ENCODE results near the gene FILIP1. TPM values are rescaled to one million over a fixed set of nuclear protein-coding genes. Genes with fewer than 3 reads are reported as not detected.

FILIP1 gene
- total RNA-seq, 1 donor from 2014 or later: not detected

DNA sequence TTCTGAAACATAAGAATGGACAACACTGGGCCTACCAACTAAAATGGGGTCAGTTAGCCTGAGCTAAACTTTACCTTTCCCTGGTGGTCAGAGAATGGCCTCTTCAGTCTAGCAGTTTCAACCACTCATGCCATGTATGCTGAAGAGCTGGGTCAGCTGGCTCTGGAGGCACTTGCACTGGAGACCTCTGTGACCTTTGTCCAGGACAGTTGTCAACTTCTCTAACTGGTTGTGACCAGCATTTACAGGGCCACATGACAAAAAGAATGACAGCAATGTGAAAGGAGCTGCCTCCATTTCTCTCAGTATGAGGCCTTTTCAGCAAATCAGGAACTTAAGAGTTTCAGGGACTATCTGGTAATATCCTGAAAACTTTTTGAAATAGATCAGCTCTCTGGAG is 149.1 kb downstream of the FILIP1 start:
- intact Hi-C loops (cut with micrococcal nuclease): no loop called here
- Mint-ChIP-seq H3K4me1 (ENCODE audit: low read depth) (no peaks in the 10 kb centered on the region), H3K4me3 (no peak overlapping the region), H3K27me3 (ENCODE audit: insufficient read depth) (peaks cover 17% of the 10 kb centered on the region), H3K9me3 (no peaks in the 10 kb centered on the region), H3K36me3 (ENCODE audit: low read depth) (no peaks in the 10 kb centered on the region), H3K27ac (no peak overlapping the region)
- no peak for DNase-seq (ENCODE audit: low spot score)

DNA sequence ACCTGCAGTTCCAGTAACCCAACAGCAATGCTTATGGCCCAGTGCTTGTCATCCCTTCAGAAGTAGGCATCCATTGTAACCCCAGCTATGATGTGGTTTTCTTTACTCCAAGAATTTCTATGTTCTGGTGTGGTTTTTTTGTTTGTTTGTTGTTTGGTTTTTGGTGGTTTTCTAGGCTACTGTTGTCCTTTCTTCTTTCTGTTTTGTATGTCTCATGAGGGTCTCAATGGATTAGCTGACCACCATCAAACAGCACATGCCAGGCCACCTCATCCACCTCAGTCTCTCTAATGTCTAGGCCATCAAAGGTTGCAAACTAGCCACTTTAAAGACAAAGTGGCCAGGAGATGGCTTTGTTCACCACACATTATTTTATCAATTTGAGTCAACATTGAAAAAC is 149.6 kb downstream of the FILIP1 start:
- no peak for DNase-seq (ENCODE audit: low spot score)
- intact Hi-C loops (cut with micrococcal nuclease): no loop called here
- Mint-ChIP-seq H3K4me3 (no peak overlapping the region), H3K9me3 (no peaks in the 10 kb centered on the region), H3K4me1 (ENCODE audit: low read depth) (no peaks in the 10 kb centered on the region), H3K27ac (no peak overlapping the region), H3K27me3 (ENCODE audit: insufficient read depth) (peaks cover 17% of the 10 kb centered on the region), H3K36me3 (ENCODE audit: low read depth) (no peaks in the 10 kb centered on the region)

DNA sequence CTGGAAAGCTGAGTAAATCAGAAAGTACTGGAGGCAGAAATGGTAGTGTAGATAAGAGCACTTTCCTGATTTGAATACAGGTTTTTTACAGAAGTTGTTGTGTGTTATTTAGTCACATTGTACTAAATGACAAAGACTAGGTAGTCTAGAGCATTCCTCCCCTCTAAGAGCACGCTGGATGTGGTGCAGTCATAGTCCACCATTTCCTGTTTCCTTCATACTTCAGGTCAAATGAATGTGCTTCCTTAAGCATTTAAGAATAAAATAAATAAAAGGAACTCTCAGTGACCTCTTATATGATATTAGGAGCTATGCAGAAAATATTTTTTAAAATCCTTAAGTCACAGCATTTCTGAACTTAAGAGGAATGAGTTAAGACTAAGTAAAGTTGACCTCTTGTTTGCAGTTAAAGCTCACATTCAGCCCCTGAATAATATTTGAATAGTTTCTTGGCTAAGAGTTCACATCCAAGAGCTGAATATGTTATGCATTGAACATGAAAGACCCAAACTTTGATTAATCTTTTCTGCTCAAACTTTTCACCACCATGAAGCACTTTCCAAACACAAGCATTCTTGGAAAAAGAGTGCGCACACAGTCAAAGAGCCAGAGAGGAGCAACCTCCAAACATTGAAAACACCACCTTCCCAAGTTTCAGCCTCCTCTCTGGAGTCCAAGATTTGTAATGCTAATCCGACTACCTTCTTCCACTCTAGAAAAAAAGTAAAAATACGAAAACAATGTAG is 155.6 kb downstream of the FILIP1 start:
- H3K4me3 Mint-ChIP-seq: no peak overlapping the region

DNA sequence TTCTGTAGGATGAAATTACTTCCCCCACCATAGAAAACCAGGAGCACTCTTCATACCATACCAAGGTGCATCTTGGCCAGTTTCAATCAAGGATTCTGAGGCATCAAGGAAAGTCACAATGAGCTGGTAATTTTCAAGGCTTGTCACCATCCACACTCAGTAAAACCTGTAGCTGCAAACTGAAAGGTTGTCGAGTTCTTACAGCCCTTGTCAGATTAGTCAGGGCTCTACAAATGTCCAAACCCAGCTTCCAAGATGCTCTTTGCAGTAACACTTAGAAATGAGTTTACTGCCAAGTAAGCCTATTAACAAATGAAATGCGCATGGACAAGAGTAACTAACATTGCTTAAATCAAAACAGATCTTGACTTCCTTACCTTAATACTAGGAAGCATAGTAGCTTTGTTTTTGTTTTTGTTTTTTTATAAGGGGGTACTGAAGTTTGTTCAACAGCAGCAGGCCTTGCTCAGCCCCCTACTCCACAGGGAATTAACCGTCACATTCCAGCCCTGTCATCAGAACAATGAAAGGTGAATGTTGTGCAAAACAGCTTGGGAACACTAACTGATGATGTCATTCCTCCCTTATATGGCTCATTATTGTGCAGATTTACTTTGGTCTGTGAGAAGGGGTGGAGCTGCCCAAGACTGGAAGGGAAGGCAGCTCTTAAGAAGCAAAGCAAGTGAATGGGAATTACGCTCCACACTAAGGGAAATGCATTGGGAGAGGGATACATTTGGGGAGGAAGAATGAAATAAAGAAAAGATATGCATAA is 159.1 kb downstream of the FILIP1 start:
- H3K27me3 Mint-ChIP-seq (ENCODE audit: insufficient read depth): peaks cover 25% of the 10 kb centered on the region
- no peaks in the 10 kb centered on the region for H3K36me3 Mint-ChIP-seq (ENCODE audit: low read depth)
- no peak for DNase-seq (ENCODE audit: low spot score)
- no peak overlapping the region for H3K4me3 Mint-ChIP-seq
- H3K9me3 Mint-ChIP-seq: no peaks in the 10 kb centered on the region
- no peaks in the 10 kb centered on the region for H3K4me1 Mint-ChIP-seq (ENCODE audit: low read depth)
- H3K27ac Mint-ChIP-seq: no peak overlapping the region
- intact Hi-C loops (cut with micrococcal nuclease): no loop called here

More for the DNA sequence above, 155.6 kb downstream of the FILIP1 start:
- Mint-ChIP-seq H3K27ac (no peak overlapping the region), H3K36me3 (ENCODE audit: low read depth) (no peaks in the 10 kb centered on the region), H3K27me3 (ENCODE audit: insufficient read depth) (peaks cover 27% of the 10 kb centered on the region), H3K9me3 (no peaks in the 10 kb centered on the region), H3K4me1 (ENCODE audit: low read depth) (no peaks in the 10 kb centered on the region)
- intact Hi-C loops (cut with micrococcal nuclease): no loop called here
- no peak for DNase-seq (ENCODE audit: low spot score)

DNA sequence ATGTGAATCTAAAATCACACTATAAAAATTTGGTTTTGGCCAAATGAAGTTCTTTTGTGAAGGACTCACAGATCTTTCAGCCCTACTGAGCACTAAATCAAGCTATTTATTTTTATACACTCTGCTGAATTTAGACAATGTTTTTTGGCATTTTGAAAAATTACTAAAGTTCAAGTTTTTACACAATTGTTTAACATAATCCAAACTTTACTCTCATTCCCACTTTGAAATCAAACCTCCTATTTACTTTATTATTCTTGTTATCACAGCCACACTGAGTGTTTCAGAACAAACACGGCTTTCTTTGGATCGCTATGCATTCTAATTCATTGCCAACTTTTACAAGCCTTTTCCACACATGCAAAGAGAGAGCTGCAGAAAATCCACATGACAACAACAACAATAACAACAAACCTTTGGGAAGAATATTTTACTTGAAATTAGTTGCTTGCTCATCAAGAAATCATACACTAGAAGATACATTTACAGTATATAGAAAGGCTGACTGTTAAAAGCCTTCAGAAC is 159.9 kb downstream of the FILIP1 start:
- H3K4me3 Mint-ChIP-seq: no peak overlapping the region
- peaks cover 22% of the 10 kb centered on the region for H3K27me3 Mint-ChIP-seq (ENCODE audit: insufficient read depth)
- intact Hi-C loops (cut with micrococcal nuclease): no loop called here
- no peaks in the 10 kb centered on the region for H3K9me3 Mint-ChIP-seq
- no peaks in the 10 kb centered on the region for H3K4me1 Mint-ChIP-seq (ENCODE audit: low read depth)
- DNase-seq (ENCODE audit: low spot score): no peak
- no peaks in the 10 kb centered on the region for H3K36me3 Mint-ChIP-seq (ENCODE audit: low read depth)
- H3K27ac Mint-ChIP-seq: no peak overlapping the region

DNA sequence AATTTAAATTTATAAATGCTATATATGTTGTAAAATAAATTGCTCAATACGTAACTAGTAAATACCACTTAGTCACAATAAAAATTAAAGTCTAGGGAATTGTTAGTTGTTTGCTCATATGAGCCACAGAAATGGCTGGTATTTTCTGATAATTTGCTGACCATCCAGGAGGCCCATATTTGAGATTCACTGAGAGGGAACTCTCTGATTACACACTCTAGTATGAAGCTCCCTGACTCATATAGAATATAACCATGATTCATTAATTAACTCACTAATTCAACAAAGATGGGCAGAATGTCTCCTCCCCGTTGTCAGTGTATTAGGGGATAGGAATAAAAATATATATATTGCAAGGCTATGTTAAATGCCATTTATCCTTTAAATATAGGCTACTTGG is 162.4 kb downstream of the FILIP1 start:
- no peaks in the 10 kb centered on the region for H3K9me3 Mint-ChIP-seq
- H3K27ac Mint-ChIP-seq: no peak overlapping the region
- intact Hi-C loops (cut with micrococcal nuclease): no loop called here
- no peak for DNase-seq (ENCODE audit: low spot score)
- H3K36me3 Mint-ChIP-seq (ENCODE audit: low read depth): no peaks in the 10 kb centered on the region
- H3K4me1 Mint-ChIP-seq (ENCODE audit: low read depth): no peaks in the 10 kb centered on the region
- peaks cover 16% of the 10 kb centered on the region for H3K27me3 Mint-ChIP-seq (ENCODE audit: insufficient read depth)
- no peak overlapping the region for H3K4me3 Mint-ChIP-seq

DNA sequence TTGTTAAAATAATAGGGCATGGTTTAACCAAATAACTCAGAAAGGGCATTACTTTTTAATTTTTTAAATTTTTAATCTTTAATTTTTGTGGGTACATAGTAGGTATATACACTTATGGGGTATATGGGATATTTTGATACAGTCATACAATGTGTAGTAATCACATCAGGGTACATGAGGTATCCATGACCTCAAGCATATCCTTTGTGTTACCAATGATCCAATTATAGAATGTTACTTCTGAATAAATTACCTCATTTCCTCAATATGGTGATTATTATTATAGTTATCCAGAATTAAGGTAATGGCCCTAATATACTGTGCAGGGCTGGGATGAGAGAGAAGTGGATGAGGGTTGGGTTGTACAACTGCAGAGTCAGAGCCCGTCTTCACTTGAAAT is 163.9 kb downstream of the FILIP1 start:
- peaks cover 12% of the 10 kb centered on the region for H3K27me3 Mint-ChIP-seq (ENCODE audit: insufficient read depth)
- H3K4me3 Mint-ChIP-seq: no peak overlapping the region
- intact Hi-C loops (cut with micrococcal nuclease): no loop called here
- no peaks in the 10 kb centered on the region for H3K9me3 Mint-ChIP-seq
- no peak overlapping the region for H3K27ac Mint-ChIP-seq
- H3K4me1 Mint-ChIP-seq (ENCODE audit: low read depth): no peaks in the 10 kb centered on the region
- DNase-seq (ENCODE audit: low spot score): no peak
- no peaks in the 10 kb centered on the region for H3K36me3 Mint-ChIP-seq (ENCODE audit: low read depth)

DNA sequence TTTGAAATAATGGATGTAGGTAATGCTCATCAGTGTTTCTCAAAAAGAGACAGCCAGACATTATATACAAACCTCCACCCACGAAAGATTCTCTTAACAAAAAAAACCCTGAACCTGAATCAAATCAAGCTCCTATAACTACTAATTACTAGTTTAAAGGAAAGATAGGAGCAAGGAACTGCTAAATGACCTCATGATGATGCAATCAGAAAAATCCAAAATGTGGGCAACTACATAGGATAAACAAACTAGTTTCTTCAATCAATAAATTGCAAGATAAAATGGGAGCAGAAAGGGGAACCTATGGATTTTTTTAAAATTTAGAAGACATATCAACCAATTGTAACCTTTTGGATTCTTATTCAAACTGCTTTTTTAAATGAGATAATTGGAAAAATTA is 165.8 kb downstream of the FILIP1 start:
- Mint-ChIP-seq H3K4me1 (ENCODE audit: low read depth) (no peaks in the 10 kb centered on the region), H3K9me3 (no peaks in the 10 kb centered on the region), H3K27me3 (ENCODE audit: insufficient read depth) (peaks cover 9% of the 10 kb centered on the region), H3K4me3 (no peak overlapping the region), H3K27ac (no peak overlapping the region), H3K36me3 (ENCODE audit: low read depth) (no peaks in the 10 kb centered on the region)
- intact Hi-C loops (cut with micrococcal nuclease): no loop called here
- no peak for DNase-seq (ENCODE audit: low spot score)

DNA sequence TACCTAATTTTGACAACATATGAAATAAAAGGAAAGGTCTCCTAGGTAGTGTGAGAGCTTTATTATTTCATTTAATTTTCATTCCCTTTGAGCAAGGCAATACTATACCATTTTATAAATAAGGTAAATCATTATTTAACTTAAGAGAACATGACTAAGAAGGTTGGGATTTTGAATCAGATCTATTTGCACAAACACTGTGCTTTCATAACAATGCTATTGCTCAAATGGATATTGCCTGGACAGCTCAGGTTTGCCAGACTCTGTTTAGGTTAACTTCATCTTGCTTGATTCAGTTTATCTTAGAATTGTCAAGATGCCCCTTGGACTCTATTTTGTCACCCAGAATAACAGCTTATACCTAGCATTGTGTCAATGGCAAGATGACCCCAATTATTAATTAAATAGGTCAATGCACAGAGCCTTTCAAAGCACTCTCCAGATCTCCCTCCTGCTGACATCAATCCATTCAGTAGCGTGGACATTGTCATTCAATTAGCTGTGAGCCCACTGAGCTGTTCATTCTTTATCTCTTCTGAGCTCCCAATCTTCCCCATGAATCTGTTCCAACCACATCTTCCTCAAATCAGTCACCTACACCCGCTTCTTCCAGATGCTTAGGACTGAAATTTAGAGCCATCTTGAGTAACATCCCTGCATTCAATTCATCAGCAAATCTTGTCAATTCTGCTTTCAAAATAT is 166.9 kb downstream of the FILIP1 start:
- Mint-ChIP-seq H3K27me3 (ENCODE audit: insufficient read depth) (peaks cover 9% of the 10 kb centered on the region), H3K27ac (no peak overlapping the region), H3K4me3 (no peak overlapping the region), H3K4me1 (ENCODE audit: low read depth) (no peaks in the 10 kb centered on the region), H3K36me3 (ENCODE audit: low read depth) (no peaks in the 10 kb centered on the region), H3K9me3 (no peaks in the 10 kb centered on the region)
- intact Hi-C loops (cut with micrococcal nuclease): no loop called here
- no peak for DNase-seq (ENCODE audit: low spot score)

DNA sequence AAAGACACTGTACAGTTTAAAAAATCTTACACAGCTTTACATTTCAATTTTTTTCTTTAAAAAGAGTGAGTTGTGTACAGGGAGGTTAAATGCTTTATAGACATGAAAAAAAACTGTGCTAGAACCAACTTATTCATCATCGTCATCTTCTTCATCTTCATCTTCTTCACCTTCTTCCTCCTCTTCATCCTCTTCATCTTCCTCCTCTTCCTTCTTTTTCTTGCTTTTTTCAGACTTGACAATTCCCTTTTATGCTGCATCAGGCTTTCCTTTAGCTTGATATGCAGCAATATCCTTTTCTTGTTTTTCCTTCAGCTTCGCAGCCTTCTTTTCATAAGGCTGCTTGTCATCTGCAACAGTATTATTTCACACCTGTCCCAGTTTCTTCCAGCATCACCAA is 174.7 kb downstream of the FILIP1 start:
- Mint-ChIP-seq H3K4me1 (ENCODE audit: low read depth) (no peaks in the 10 kb centered on the region), H3K9me3 (no peaks in the 10 kb centered on the region), H3K27me3 (ENCODE audit: insufficient read depth) (peaks cover 8% of the 10 kb centered on the region), H3K27ac (no peak overlapping the region), H3K4me3 (no peak overlapping the region), H3K36me3 (ENCODE audit: low read depth) (no peaks in the 10 kb centered on the region)
- intact Hi-C loops (cut with micrococcal nuclease): no loop called here
- DNase-seq (ENCODE audit: low spot score): no peak

DNA sequence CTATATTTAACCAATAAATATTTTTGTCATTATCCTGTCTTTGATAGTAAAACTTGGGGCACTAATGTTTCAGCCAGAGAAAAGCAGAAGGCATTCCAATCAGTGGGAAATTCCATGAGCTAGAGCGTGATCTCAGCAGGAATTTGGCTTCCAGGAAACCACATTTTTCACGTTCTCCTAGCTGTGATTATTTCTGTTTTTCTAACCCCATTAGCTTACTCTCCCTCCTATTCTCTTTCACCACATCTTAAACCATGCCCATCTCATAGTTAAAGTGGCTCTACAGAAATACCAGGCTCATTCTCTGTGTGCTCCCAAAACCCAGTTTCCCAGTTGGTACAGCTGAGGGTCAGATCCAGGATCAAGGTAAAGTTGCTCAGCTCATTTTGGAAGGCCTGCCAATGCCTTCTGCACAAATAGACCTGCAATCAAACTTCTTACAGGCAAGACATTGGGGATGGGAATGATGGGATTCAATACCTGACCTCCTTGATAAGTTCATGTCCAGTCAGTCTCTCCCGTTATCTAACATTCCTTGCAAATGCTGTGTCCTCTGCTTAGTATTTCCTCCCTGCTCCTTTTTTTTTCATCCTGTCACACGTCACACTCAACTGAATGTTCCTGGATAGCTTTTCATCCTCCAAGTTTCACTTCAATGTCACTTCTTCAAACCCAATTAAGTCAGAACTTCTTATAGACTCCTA is 175.9 kb downstream of the FILIP1 start:
- Mint-ChIP-seq H3K27me3 (ENCODE audit: insufficient read depth) (peaks cover 16% of the 10 kb centered on the region), H3K9me3 (no peaks in the 10 kb centered on the region), H3K27ac (no peak overlapping the region), H3K4me3 (no peak overlapping the region), H3K4me1 (ENCODE audit: low read depth) (no peaks in the 10 kb centered on the region), H3K36me3 (ENCODE audit: low read depth) (no peaks in the 10 kb centered on the region)
- no peak for DNase-seq (ENCODE audit: low spot score)
- intact Hi-C loops (cut with micrococcal nuclease): no loop called here

DNA sequence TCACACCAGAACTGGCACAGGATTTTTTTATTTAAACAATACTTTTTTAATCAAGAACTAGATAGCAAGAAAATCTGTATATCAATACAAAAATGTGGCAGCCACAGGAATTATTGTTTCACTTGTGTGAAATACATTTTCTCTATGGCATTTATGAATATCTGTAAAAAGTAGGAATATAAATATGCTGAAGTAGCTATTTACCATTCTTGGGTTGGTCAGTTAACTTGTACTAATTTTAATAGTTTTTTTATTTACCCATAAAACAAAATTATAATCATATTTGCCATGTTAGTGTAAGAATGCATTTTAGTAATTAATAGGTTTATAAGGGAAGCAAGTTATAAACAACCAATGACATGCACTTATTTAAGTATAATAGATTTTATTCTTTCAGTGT is 177.6 kb downstream of the FILIP1 start:
- Mint-ChIP-seq H3K4me3 (no peak overlapping the region), H3K27me3 (ENCODE audit: insufficient read depth) (peaks cover 20% of the 10 kb centered on the region), H3K9me3 (no peaks in the 10 kb centered on the region), H3K4me1 (ENCODE audit: low read depth) (no peaks in the 10 kb centered on the region), H3K36me3 (ENCODE audit: low read depth) (no peaks in the 10 kb centered on the region), H3K27ac (no peak overlapping the region)
- intact Hi-C loops (cut with micrococcal nuclease): no loop called here
- DNase-seq (ENCODE audit: low spot score): no peak

Measured in activated T-helper 1 cell treated with anti-CD3 and anti-CD28 coated beads, Interleukin-12 subunit alpha, Interleukin-12 subunit beta, Interleukin-2, Interleukin-4 antibody, amounts not matched to agents 30 ng/mL and 10 ng/mL and 1 ng/mL, durations not matched to agents 14 hours and 24 hours and 36 hours (primary cell).